OCI-LY7 (cell line): Measurements from ENCODE around the gene SCYL3. TPM values are rescaled to one million over a fixed set of nuclear protein-coding genes. Genes with fewer than 3 reads are reported as not detected.
"Not testable (repeated sequence)": the region's sequence is repeated elsewhere in the genome, so short reads cannot be mapped to it uniquely, and the experiment has no call there.

Experiments used
- BruUV-seq: library from RNA; stranded (reverse); fragments of 400-500 nt; replicated peaks from 2 replicates; lab custom pipeline; 2021; lab: Mats Ljungman, UMichigan
- CTCF ChIA-PET: fragments of 300-600 bp; sonication (Branson Sonifier 250); formaldehyde crosslinking; loops from one replicate; lab custom pipeline; 2022; ENCODE audit warnings: antibody characterized with exemption; ENCODE audit not compliant: unreplicated experiment; lab: Charles Lee
- POLR2A ChIA-PET: fragments of 300-600 bp; sonication (Branson Sonifier 250); formaldehyde crosslinking; loops from one replicate; lab custom pipeline; 2022; ENCODE audit warnings: antibody characterized with exemption; lab: Charles Lee
- DNase-seq: peaks from one replicate; pipeline ENCODE4 v3.0.0-alpha.2; 2015; ENCODE audit warnings: low spot score
- H2AFZ ChIP-seq: fragments of 200-600 bp; sonication (generic), shearing (Covaris generic); 2 replicates; pipeline ENCODE4 v1.6.1; 2014; ENCODE audit warnings: mild to moderate bottlenecking, antibody characterized with exemption, low read length, moderate library complexity
- H3K27ac ChIP-seq: fragments of 200-600 bp; sonication (generic); 2 replicates; pipeline ENCODE4 v1.5.1; 2014; ENCODE audit warnings: mixed run types, low read depth, mild to moderate bottlenecking, moderate library complexity, low read length, inconsistent platforms; ENCODE audit not compliant: poor library complexity, severe bottlenecking
- H3K36me3 ChIP-seq: fragments of 200-600 bp; sonication (generic); 2 replicates; pipeline ENCODE4 v1.6.1; 2014; ENCODE audit warnings: mild to moderate bottlenecking, antibody characterized with exemption, low read length, moderate library complexity, mixed read lengths; ENCODE audit not compliant: insufficient read depth
- H3K4me1 ChIP-seq: fragments of 200-600 bp; sonication (generic); 2 replicates; pipeline ENCODE4 v1.5.1; 2014; ENCODE audit warnings: mild to moderate bottlenecking, low read length; ENCODE audit not compliant: insufficient read depth, poor library complexity, severe bottlenecking
- H3K4me2 ChIP-seq: fragments of 200-600 bp; sonication (generic); 2 replicates; pipeline ENCODE4 v1.6.1; 2014; ENCODE audit warnings: mild to moderate bottlenecking, low read length
- H3K4me3 ChIP-seq: fragments of 200-600 bp; sonication (generic); 2 replicates; pipeline ENCODE4 v1.5.1; 2014; ENCODE audit warnings: mild to moderate bottlenecking, low read depth, low read length; ENCODE audit not compliant: poor library complexity, severe bottlenecking
- H3K79me2 ChIP-seq: fragments of 200-600 bp; sonication (generic); 2 replicates; pipeline ENCODE4 v1.6.1; 2016; ENCODE audit warnings: low read depth, mild to moderate bottlenecking, low read length, moderate library complexity, mixed read lengths; ENCODE audit not compliant: insufficient read depth
- H3K9me2 ChIP-seq: fragments of 200-600 bp; sonication (generic); 2 replicates; pipeline ENCODE4 v1.6.1; 2016; ENCODE audit warnings: mild to moderate bottlenecking, low read length, mixed read lengths; ENCODE audit not compliant: insufficient read depth
- H3K9me3 ChIP-seq: fragments of 200-600 bp; sonication (generic); 2 replicates; pipeline ENCODE4 v1.6.1; 2014; ENCODE audit warnings: mild to moderate bottlenecking, mixed run types, low read length, mixed read lengths
- H4K20me1 ChIP-seq: fragments of 200-600 bp; sonication (generic); 2 replicates; pipeline ENCODE4 v1.6.1; 2014; ENCODE audit warnings: mild to moderate bottlenecking, antibody characterized with exemption, low read length, moderate library complexity, mixed read lengths; ENCODE audit not compliant: insufficient read depth
- EZH2phosphoT487 ChIP-seq: fragments of 200-600 bp; sonication (generic); IDR thresholded peaks from 2 replicates; pipeline ENCODE4 v1.6.1; 2018; ENCODE audit warnings: low read depth, borderline replicate concordance, mild to moderate bottlenecking, mixed run types, antibody characterized with exemption, low read length, moderate library complexity, mixed read lengths
- intact Hi-C: fragments of 100-400 bp; cut with micrococcal nuclease; formaldehyde crosslinking; loops from one replicate; pipeline ENCODE4 v1.10.0; 2022; ENCODE audit not compliant: unreplicated experiment
- total RNA-seq, 2 experiments: library from RNA; depleted of rRNA in 1 of 2; stranded (reverse); fragments of >200 nt in 1 of 2; shearing (Covaris generic) in 1 of 2; gene quantifications; 2 replicates each; pipeline ENCODE4 v1.2.3, GENCODE V29; 2014 to 2022
- TF ChIP-seq, protein P1 (sequence below): fragments of 200-600 bp; sonication (generic); conservative IDR thresholded peaks from 2 replicates; pipeline ENCODE4 v1.5.1; 2014; ENCODE audit warnings: mild to moderate bottlenecking, antibody characterized with exemption, low read length, moderate library complexity, mixed read lengths

Gene SCYL3
- total RNA-seq, 2 experiments from 2014 or later = 5.9 to 7.6 TPM

DNA sequence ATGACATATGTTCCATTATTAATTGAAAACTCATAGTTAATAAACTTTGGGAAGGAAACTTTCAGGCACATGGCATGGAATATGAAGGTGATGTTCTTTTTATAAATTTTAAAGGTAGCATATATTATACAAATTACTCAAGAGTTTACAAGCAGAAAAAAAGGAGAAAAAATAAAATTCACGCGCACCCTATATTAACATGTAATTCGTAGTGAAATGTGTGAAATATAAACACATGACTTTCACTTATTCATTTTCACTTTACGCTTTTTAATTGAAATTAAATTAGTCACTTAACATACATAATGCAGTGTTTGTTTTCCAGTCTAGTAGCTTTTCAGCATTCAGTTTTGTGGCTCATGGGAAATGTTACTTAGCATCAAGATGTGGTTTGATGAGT lies 27.4 kb upstream of the SCYL3 start:
- Histone ChIP-seq H2AFZ (no peak overlapping the region), H3K4me2 (no peak overlapping the region), H3K27ac (no peak overlapping the region), H3K4me3 (no peak overlapping the region), H3K79me2 (no peaks in the 10 kb centered on the region), H3K36me3 (no peaks in the 10 kb centered on the region), H3K4me1 (no peaks in the 10 kb centered on the region), H3K9me2 (no peaks in the 10 kb centered on the region), H3K9me3 (no peaks in the 10 kb centered on the region), H4K20me1 (no peaks in the 10 kb centered on the region)
- no TSS peak for BruUV-seq
- intact Hi-C loops = no loop called here
- no peak for DNase-seq
- CTCF ChIA-PET = no interaction called here
- no peak for TF ChIP-seq EZH2phosphoT487
- TF ChIP-seq, protein P1, sequence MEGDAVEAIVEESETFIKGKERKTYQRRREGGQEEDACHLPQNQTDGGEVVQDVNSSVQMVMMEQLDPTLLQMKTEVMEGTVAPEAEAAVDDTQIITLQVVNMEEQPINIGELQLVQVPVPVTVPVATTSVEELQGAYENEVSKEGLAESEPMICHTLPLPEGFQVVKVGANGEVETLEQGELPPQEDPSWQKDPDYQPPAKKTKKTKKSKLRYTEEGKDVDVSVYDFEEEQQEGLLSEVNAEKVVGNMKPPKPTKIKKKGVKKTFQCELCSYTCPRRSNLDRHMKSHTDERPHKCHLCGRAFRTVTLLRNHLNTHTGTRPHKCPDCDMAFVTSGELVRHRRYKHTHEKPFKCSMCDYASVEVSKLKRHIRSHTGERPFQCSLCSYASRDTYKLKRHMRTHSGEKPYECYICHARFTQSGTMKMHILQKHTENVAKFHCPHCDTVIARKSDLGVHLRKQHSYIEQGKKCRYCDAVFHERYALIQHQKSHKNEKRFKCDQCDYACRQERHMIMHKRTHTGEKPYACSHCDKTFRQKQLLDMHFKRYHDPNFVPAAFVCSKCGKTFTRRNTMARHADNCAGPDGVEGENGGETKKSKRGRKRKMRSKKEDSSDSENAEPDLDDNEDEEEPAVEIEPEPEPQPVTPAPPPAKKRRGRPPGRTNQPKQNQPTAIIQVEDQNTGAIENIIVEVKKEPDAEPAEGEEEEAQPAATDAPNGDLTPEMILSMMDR = no peak
- POLR2A ChIA-PET = interaction anchor here (0.7 to 1.4 kb wide), 2 partner anchors 120 to 612 kb away, joined by 3 read pairs; no protein-coding TSS in a partner anchor

DNA sequence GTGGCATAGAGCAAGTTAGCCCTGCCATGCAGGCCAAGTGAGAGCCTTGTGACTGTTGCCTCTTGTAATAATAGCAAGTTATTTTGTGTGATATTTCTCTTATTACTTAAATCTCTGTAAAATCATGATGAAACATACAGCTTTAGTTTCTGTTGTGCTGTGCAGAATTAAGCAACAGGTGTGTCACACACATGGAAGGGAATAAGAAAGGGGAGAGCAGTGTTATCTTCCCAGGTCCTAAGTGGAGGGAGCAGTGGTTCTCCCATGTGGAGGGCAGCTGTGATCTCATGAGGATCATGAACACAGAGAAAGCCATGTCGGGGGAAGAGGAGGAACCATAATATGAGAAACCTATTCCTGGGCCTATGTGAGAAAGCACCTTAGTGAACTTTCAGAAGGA lies 25.2 kb upstream of the SCYL3 start:
- ChIA-PET POLR2A (interaction anchor here (0.8 to 1.3 kb wide), 2 partner anchors 17 to 30 kb away, joined by 3 to 6 read pairs; no protein-coding TSS in a partner anchor), CTCF (no interaction called here)
- H3K79me2 ChIP-seq = no peaks in the 10 kb centered on the region
- no peak for DNase-seq
- H3K4me1 ChIP-seq = peaks cover 3% of the 10 kb centered on the region
- no peaks in the 10 kb centered on the region for H3K36me3 ChIP-seq
- no peaks in the 10 kb centered on the region for H3K9me2 ChIP-seq
- H3K4me3 ChIP-seq = no peak overlapping the region
- no peaks in the 10 kb centered on the region for H4K20me1 ChIP-seq
- H3K4me2 ChIP-seq = no peak overlapping the region
- no peaks in the 10 kb centered on the region for H3K9me3 ChIP-seq
- no peak overlapping the region for H2AFZ ChIP-seq
- no TSS peak for BruUV-seq
- TF ChIP-seq, protein P1 = no peak
- TF ChIP-seq EZH2phosphoT487 = no peak
- intact Hi-C loops = no loop called here
- no peak overlapping the region for H3K27ac ChIP-seq

DNA sequence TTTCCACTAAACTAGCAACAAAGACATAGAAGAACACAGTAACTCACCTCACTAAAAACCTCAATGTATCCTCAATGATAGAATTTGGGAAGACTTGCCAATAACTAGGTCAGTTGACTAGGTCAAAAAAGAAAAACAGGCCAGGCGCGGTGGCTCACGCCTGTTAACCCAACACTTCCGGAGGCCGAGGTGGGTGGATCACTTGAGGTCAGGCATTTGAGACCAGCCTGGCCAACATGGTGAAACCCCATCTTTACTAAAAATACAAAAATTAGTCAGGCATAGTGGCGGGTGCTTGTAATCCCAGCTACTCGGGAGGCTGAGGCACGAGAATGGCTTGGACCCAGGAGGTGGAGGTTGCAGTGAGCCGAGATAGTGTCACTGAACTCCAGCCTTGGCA lies 24.5 kb upstream of the SCYL3 start:
- H3K4me1 ChIP-seq, intact Hi-C loops, DNase-seq, BruUV-seq, H3K27ac ChIP-seq, H3K9me3 ChIP-seq, H2AFZ ChIP-seq, H3K79me2 ChIP-seq, H3K4me3 ChIP-seq, CTCF ChIA-PET, H3K9me2 ChIP-seq, H3K4me2 ChIP-seq, H4K20me1 ChIP-seq, H3K36me3 ChIP-seq: not testable (repeated sequence)
- POLR2A ChIA-PET = interaction anchor here (1.1 kb wide), 1 partner anchor 9 kb away, joined by 3 read pairs; no protein-coding TSS in a partner anchor
